ENCODE measurements around the gene HBS1L.

Gene HBS1L

DNA sequence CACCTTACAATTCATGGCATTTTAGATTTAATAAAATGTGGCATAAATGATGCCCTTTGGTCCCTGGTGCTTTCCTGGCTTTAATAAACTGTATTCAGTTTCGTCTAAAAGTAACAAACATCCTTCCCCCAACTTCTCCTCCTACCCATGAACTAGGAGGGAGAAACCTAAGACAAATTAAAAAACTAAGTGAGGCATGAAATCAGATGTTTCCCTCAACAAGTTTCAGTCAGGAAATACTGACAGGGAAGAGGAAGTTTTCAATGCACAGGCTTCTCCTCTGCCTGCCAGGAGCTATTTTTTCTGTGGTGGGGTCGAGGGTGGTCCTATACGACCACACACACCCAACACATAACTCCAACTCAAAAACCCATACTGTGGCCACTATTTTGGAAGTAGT lies 10.0 kb downstream of the HBS1L start:
- H3K23ac ChIP-seq (ENCODE audit: low read depth, low read length, poor library complexity) = no peak overlapping the region
- no peak overlapping the region for H3K27ac ChIP-seq (replicated peaks; ENCODE audit: low read length)
- H3K27me3 ChIP-seq (ENCODE audit: control insufficient read depth in 3 of 3, insufficient read depth in 3 of 3, low read depth in 1 of 3, low read length in 3 of 3) = no peaks in the 10 kb centered on the region
- no peak overlapping the region for H3K4me3 ChIP-seq (ENCODE audit: low read length in 2 of 2)
- H3K9ac ChIP-seq (ENCODE audit: low read depth, low read length, poor library complexity) = no peak overlapping the region
- no peak overlapping the region for H3K18ac ChIP-seq (ENCODE audit: low read length)
- no peak for DNase-seq (ENCODE audit: low spot score)
- peaks cover 7 to 80% of the 10 kb centered on the region in 2 donors for H3K36me3 ChIP-seq (replicated peaks in 1 of 2; ENCODE audit: control insufficient read depth in 2 of 2, insufficient read depth in 2 of 2, low read length in 2 of 2)
- H2BK15ac ChIP-seq (ENCODE audit: low read length) = no peak overlapping the region
- no peaks in the 10 kb centered on the region for H3K4me1 ChIP-seq (ENCODE audit: control insufficient read depth in 2 of 2, insufficient read depth in 1 of 2, low read depth in 1 of 2, low read length in 2 of 2)
- H2AFZ ChIP-seq (ENCODE audit: low read length) = no peak overlapping the region
- H2BK120ac ChIP-seq (ENCODE audit: low read depth, low read length) = no peak overlapping the region
- no peak overlapping the region for H4K91ac ChIP-seq (ENCODE audit: low read depth, low read length, poor library complexity)
- no peak overlapping the region for H3K4me2 ChIP-seq (ENCODE audit: insufficient read depth, low read length, poor library complexity, severe bottlenecking)
- no peak overlapping the region for H2BK12ac ChIP-seq (ENCODE audit: low read length)
- H3K14ac ChIP-seq (ENCODE audit: low read length) = no peak overlapping the region
- no peak overlapping the region for H2BK5ac ChIP-seq (ENCODE audit: low read length)
- H3K79me1 ChIP-seq (ENCODE audit: low read depth, low read length) = peaks cover 4% of the 10 kb centered on the region
- no peaks in the 10 kb centered on the region for H3K9me3 ChIP-seq (replicated peaks in 1 of 2; ENCODE audit: control insufficient read depth in 2 of 2, insufficient read depth in 1 of 2, low read depth in 1 of 2, low read length in 2 of 2)
- H4K8ac ChIP-seq (ENCODE audit: low read depth, low read length) = no peak overlapping the region
- H3K4ac ChIP-seq (ENCODE audit: low read length) = no peak overlapping the region
- no peak overlapping the region for H2AK5ac ChIP-seq (ENCODE audit: low read depth, low read length)
- no CpG with 5 or more reads among the region's 3 CpGs for WGBS, 2 donors (ENCODE audit: extremely low coverage in 2 of 2, insufficient read length in 2 of 2, insufficient replicate concordance in 1 of 2)

DNA sequence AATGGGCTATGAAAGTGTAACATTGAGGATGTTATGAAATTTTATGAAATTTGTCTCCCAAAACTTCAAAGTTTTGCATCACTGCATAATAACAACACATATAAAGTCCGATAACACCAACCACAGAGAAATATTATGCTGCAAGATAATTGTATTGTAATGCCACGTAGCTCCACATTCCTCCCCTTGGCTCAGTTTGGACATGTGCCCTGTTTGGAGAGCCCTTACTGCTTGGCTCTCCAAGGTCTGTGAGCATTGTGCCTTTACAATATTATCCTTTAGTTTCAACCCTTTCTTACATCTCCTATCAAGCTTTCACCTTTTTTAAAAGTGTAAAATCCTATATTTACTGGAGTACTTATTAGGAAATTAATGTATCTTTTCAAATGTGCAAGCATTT lies 10.8 kb downstream of the HBS1L start:
- WGBS, 2 donors (ENCODE audit: extremely low coverage in 2 of 2, insufficient read length in 2 of 2, insufficient replicate concordance in 1 of 2) = no CpG with 5 or more reads among the region's 2 CpGs
- H3K18ac ChIP-seq (ENCODE audit: low read length) = no peak overlapping the region
- H4K91ac ChIP-seq (ENCODE audit: low read depth, low read length, poor library complexity) = no peak overlapping the region
- no peak overlapping the region for H2AFZ ChIP-seq (ENCODE audit: low read length)
- H2BK120ac ChIP-seq (ENCODE audit: low read depth, low read length) = no peak overlapping the region
- no peak overlapping the region for H3K14ac ChIP-seq (ENCODE audit: low read length)
- H4K8ac ChIP-seq (ENCODE audit: low read depth, low read length) = no peak overlapping the region
- no peak overlapping the region for H3K9ac ChIP-seq (ENCODE audit: low read depth, low read length, poor library complexity)
- H3K36me3 ChIP-seq (replicated peaks in 1 of 2; ENCODE audit: control insufficient read depth in 2 of 2, insufficient read depth in 2 of 2, low read length in 2 of 2) = peaks cover 7 to 82% of the 10 kb centered on the region in 2 donors
- H2BK15ac ChIP-seq (ENCODE audit: low read length) = no peak overlapping the region
- no peak overlapping the region for H2AK5ac ChIP-seq (ENCODE audit: low read depth, low read length)
- H2BK12ac ChIP-seq (ENCODE audit: low read length) = no peak overlapping the region
- H3K27me3 ChIP-seq (ENCODE audit: control insufficient read depth in 3 of 3, insufficient read depth in 3 of 3, low read depth in 1 of 3, low read length in 3 of 3) = no peaks in the 10 kb centered on the region
- H3K9me3 ChIP-seq (replicated peaks in 1 of 2; ENCODE audit: control insufficient read depth in 2 of 2, insufficient read depth in 1 of 2, low read depth in 1 of 2, low read length in 2 of 2) = no peaks in the 10 kb centered on the region
- H3K4me1 ChIP-seq (ENCODE audit: control insufficient read depth in 2 of 2, insufficient read depth in 1 of 2, low read depth in 1 of 2, low read length in 2 of 2) = no peaks in the 10 kb centered on the region
- no peak overlapping the region for H3K27ac ChIP-seq (replicated peaks; ENCODE audit: low read length)
- no peak overlapping the region for H3K23ac ChIP-seq (ENCODE audit: low read depth, low read length, poor library complexity)
- H3K4ac ChIP-seq (ENCODE audit: low read length) = no peak overlapping the region
- H3K79me1 ChIP-seq (ENCODE audit: low read depth, low read length) = peaks cover 4% of the 10 kb centered on the region
- no peak overlapping the region for H2BK5ac ChIP-seq (ENCODE audit: low read length)
- H3K4me3 ChIP-seq (ENCODE audit: low read length in 2 of 2) = no peak overlapping the region
- H3K4me2 ChIP-seq (ENCODE audit: insufficient read depth, low read length, poor library complexity, severe bottlenecking) = no peak overlapping the region
- DNase-seq (ENCODE audit: low spot score) = no peak

DNA sequence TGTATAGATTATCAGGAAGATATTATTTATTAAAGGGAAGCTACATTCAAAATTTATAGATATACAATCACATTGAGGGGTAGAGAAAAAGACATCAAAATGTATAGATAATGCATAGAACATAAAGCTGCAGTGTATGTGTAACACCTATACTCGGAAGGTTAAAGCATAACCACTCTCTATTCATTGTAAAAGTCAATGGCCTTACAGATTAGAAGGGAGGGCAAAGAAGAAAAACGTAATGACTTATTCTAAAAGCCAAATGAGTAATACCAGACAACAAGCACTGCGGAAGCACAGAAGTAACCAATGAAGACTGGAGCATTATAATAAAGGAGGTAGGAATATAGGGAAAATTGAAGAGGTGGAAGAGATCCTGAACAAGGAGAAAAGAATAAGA lies 11.3 kb downstream of the HBS1L start:
- no peak overlapping the region for H2BK120ac ChIP-seq (ENCODE audit: low read depth, low read length)
- H2BK5ac ChIP-seq (ENCODE audit: low read length) = no peak overlapping the region
- no peak overlapping the region for H3K14ac ChIP-seq (ENCODE audit: low read length)
- H2BK12ac ChIP-seq (ENCODE audit: low read length) = no peak overlapping the region
- H4K91ac ChIP-seq (ENCODE audit: low read depth, low read length, poor library complexity) = no peak overlapping the region
- no peak overlapping the region for H3K4ac ChIP-seq (ENCODE audit: low read length)
- H3K4me3 ChIP-seq (ENCODE audit: low read length in 2 of 2) = no peak overlapping the region
- no CpG with 5 or more reads among the region's 3 CpGs for WGBS, 2 donors (ENCODE audit: extremely low coverage in 2 of 2, insufficient read length in 2 of 2, insufficient replicate concordance in 1 of 2)
- H3K4me1 ChIP-seq (ENCODE audit: control insufficient read depth in 2 of 2, insufficient read depth in 1 of 2, low read depth in 1 of 2, low read length in 2 of 2) = no peaks in the 10 kb centered on the region
- H3K27ac ChIP-seq (replicated peaks; ENCODE audit: low read length) = no peak overlapping the region
- H3K27me3 ChIP-seq (ENCODE audit: control insufficient read depth in 3 of 3, insufficient read depth in 3 of 3, low read depth in 1 of 3, low read length in 3 of 3) = no peaks in the 10 kb centered on the region
- H2BK15ac ChIP-seq (ENCODE audit: low read length) = no peak overlapping the region
- no peak overlapping the region for H4K8ac ChIP-seq (ENCODE audit: low read depth, low read length)
- H3K23ac ChIP-seq (ENCODE audit: low read depth, low read length, poor library complexity) = no peak overlapping the region
- no peak overlapping the region for H3K4me2 ChIP-seq (ENCODE audit: insufficient read depth, low read length, poor library complexity, severe bottlenecking)
- DNase-seq (ENCODE audit: low spot score) = no peak
- no peak overlapping the region for H3K9ac ChIP-seq (ENCODE audit: low read depth, low read length, poor library complexity)
- peaks cover 4% of the 10 kb centered on the region for H3K79me1 ChIP-seq (ENCODE audit: low read depth, low read length)
- peaks cover 8 to 82% of the 10 kb centered on the region in 2 donors for H3K36me3 ChIP-seq (replicated peaks in 1 of 2; ENCODE audit: control insufficient read depth in 2 of 2, insufficient read depth in 2 of 2, low read length in 2 of 2)
- no peak overlapping the region for H3K18ac ChIP-seq (ENCODE audit: low read length)
- no peak overlapping the region for H2AFZ ChIP-seq (ENCODE audit: low read length)
- no peak overlapping the region for H2AK5ac ChIP-seq (ENCODE audit: low read depth, low read length)
- H3K9me3 ChIP-seq (replicated peaks in 1 of 2; ENCODE audit: control insufficient read depth in 2 of 2, insufficient read depth in 1 of 2, low read depth in 1 of 2, low read length in 2 of 2) = no peaks in the 10 kb centered on the region

DNA sequence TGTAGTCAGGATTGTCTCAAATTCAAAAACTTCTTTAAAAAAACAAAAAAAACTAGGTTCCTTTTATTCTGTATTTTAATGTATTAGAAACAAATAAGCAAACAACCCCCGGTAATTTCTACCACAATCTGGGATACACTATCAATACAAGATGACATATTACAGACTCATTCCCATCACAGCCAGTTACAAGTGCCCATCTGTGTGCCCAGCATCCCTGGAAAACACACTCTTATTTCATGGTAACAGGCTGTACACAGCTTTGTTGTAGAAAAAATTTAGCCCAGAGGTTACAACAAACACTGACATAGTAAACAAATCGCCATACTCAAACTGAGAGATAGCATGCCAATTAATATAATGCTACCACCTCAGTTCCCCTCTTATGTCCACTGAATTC lies 16.3 kb downstream of the HBS1L start:
- Histone ChIP-seq H3K27ac (replicated peaks; ENCODE audit: low read length) (no peak overlapping the region), H3K27me3 (ENCODE audit: control insufficient read depth in 3 of 3, insufficient read depth in 3 of 3, low read depth in 1 of 3, low read length in 3 of 3) (no peaks in the 10 kb centered on the region), H3K36me3 (replicated peaks in 1 of 2; ENCODE audit: control insufficient read depth in 2 of 2, insufficient read depth in 2 of 2, low read length in 2 of 2) (peaks cover 6 to 89% of the 10 kb centered on the region in 2 donors), H2AK5ac (ENCODE audit: low read depth, low read length) (no peak overlapping the region), H3K4me3 (ENCODE audit: low read length in 2 of 2) (no peak overlapping the region), H4K91ac (ENCODE audit: low read depth, low read length, poor library complexity) (no peak overlapping the region), H2AFZ (ENCODE audit: low read length) (no peak overlapping the region), H3K4me2 (ENCODE audit: insufficient read depth, low read length, poor library complexity, severe bottlenecking) (no peak overlapping the region), H3K9ac (ENCODE audit: low read depth, low read length, poor library complexity) (no peak overlapping the region), H3K79me1 (ENCODE audit: low read depth, low read length) (no peaks in the 10 kb centered on the region), H3K9me3 (replicated peaks in 1 of 2; ENCODE audit: control insufficient read depth in 2 of 2, insufficient read depth in 1 of 2, low read depth in 1 of 2, low read length in 2 of 2) (no peaks in the 10 kb centered on the region), H3K14ac (ENCODE audit: low read length) (no peak overlapping the region), H2BK120ac (ENCODE audit: low read depth, low read length) (no peak overlapping the region), H3K23ac (ENCODE audit: low read depth, low read length, poor library complexity) (no peak overlapping the region), H2BK5ac (ENCODE audit: low read length) (no peak overlapping the region), H3K4me1 (ENCODE audit: control insufficient read depth in 2 of 2, insufficient read depth in 1 of 2, low read depth in 1 of 2, low read length in 2 of 2) (no peaks in the 10 kb centered on the region), H4K8ac (ENCODE audit: low read depth, low read length) (no peak overlapping the region), H3K4ac (ENCODE audit: low read length) (no peak overlapping the region), H3K18ac (ENCODE audit: low read length) (no peak overlapping the region), H2BK15ac (ENCODE audit: low read length) (no peak overlapping the region), H2BK12ac (ENCODE audit: low read length) (no peak overlapping the region)
- WGBS, 2 donors (ENCODE audit: extremely low coverage in 2 of 2, insufficient read length in 2 of 2, insufficient replicate concordance in 1 of 2) = no CpG with 5 or more reads among the region's 2 CpGs
- DNase-seq (ENCODE audit: low spot score) = no peak
